HTR-8/SVneo (cell line): ENCODE measurements around the gene TMEM121.
"Not testable (repeated sequence)": the region's sequence is repeated elsewhere in the genome, so short reads cannot be mapped to it uniquely, and the experiment has no call there.

Source experiments
- DNase-seq: peaks from one replicate; pipeline ENCODE4 v3.0.0; 2011; ENCODE audit warnings: low spot score, mixed read lengths; ENCODE audit not compliant: insufficient read length
- FAIRE-seq: peaks from 2 replicates; lab custom pipeline; 2011; peaks lifted over from hg19 to GRCh38; lab: Jason Lieb, UNC

Gene TMEM121

DNA sequence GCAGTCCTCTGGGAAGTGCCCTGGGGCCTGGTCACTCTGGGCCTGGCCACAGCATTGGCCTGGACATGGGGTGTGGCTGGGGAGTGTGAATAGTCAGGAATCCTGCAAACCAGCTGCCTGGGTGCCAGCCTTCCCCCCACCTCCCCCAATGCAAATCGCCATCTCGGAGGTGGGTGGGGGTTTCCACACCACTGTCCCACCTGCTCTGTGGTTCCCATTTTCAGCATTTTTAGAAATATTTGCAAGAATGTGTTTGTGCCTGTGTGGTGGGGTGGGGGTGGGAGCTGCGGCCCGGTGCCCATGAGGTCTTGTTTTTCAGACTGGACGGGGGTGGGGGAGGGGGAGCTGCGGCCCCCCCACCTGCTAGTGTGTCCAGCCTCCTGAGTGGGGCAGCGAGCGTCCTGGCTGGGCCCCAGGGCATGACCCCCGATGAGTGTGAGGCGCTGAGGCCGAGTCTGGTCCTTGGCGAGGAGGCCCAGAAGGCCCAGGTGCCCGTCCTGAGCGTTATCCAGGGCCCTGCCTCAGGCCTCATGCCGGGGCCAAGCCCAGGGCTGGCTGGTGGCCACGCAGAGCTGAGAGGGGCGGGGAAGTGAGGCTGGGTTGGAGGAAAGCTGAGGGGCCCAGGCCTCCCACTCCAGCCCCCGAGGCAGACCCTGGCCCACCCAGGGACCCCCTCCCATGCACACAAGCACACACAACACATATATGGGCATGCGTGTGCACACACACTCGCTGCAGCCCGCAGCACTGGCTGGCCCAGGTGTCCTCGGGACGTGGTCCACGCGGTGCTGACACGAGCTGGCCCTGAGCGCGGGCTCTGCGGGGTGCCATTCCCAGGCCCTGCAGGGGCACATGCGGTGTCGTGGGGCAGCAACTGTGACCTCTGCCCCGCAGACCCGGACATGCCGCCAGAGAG lies 40.1 kb downstream of the TMEM121 start:
- peak; percentile 23 for FAIRE-seq
- not testable (repeated sequence) for DNase-seq

DNA sequence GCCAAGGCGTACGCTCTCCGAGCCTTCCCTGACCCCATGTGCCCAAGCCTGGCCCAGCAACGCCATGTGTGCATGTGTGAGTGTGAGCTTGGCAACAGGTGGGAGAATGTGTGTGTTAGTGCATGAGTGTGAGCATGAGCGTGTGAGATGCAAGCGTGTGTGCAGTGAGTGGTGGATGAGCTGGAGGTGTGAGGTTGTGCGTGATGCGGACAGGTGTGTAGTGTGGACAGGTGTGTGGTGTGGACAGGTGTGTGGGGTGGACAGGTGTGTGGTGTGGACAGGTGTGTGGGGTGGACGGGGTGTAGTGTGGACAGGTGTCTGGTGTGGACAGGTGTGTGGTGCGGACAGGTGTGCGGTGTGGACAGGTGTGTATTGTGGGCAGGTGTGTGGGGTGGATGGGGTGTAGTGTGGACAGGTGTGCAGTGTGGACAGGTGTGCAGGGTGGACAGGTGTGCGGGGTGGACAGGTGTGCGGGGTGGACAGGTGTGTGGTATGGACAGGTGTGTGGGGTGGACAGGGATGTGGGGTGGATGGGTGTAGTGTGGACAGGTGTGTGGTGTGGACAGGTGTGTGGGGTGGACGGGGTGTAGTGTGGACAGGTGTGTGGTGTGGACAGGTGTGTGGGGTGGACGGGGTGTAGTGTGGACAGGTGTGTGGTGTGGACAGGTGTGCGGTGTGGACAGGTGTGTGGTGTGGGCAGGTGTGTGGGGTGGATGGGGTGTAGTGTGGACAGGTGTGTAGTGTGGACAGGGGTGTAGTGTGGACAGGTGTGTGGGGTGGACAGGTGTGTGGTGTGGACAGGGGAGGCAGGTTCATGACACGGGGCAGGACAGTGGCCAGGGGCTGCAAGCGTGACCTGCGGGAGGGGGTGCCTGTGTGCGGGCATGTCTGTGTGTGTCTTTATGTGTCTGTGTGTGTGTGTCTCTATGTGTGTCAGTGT lies 41.1 kb downstream of the TMEM121 start:
- not testable (repeated sequence) for DNase-seq
- FAIRE-seq: peak; percentile 16

DNA sequence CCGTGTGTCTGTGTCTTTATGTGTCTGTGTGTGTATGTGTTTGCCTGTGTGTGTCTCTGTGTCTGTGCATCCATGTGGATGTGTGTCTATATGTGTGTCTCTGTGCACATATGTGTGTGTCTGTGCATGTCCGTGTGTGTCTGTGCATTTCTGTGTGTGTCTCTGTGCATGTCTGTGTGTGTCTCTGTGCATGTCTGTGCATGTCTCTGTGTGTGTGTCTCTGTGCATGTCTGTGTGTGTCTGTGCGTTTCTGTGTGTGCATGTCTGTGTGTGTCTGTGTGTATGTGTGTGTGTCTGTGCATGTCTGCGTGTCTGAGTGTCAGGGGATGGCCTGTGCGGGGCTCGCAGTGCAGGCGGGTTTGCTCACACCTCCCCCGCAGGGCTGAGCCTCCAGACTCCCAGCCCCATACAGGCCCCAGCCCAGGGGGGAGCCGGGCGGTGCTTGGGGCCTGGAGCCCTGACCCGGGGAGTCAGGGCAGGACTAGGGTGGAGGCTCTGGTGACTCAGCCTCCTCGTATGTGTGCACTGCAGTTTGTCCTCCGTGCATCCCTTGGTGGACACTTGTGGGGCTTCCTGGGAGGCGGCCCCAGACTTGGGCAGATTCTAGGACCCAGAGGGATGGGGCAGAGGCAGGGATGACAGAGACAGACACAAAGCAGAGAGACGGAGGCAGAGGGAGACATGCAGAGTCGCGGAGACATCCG lies 41.9 kb downstream of the TMEM121 start:
- peak; percentile 72 for FAIRE-seq
- not testable (repeated sequence) for DNase-seq

DNA sequence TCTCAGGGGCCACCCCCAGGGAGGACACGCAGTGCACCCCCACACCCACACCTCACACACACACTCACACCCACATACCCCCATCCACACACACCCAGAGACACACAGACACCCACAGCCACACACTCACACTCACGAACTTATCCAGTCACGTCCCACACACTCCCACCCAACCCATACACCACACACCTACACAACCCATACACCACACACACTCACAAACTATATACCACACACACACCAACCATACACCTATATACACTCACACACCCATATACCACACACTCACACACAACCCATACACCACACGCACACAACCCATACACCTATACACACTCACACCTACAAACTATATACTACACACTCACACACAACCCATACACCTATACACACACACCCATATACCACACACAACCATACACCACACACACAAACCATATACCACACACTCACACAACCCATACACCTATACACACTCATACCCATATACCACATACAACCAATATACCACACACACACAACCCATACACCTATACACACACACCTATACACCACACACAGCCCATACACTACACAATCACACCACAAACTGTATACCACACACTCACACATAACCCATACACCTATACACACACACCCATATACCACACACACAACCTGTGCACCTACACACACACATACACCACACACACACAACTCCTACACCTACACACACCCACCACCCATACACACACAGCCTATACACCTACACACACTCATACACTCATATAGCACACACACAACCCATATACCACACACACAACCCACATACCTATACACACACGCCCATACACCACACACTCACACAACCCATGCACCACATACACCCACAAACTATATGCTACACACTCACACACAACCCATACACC lies 42.7 kb downstream of the TMEM121 start:
- FAIRE-seq: peak; percentile 82
- no peak for DNase-seq

DNA sequence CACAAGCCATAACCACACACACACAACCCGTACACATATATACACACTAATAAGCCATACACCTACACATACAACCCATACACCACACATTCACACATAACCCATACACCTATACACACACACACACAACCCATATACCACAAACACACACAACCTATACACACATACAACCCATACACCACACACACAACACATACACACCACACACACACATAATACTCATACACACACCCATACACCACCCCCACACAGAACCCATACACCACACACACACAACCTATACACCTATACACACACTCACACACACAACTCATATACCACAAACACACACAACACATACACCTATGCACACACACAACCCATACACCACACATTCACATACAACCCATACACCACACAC lies 44.1 kb downstream of the TMEM121 start:
- FAIRE-seq (no peak), DNase-seq (no peak)

DNA sequence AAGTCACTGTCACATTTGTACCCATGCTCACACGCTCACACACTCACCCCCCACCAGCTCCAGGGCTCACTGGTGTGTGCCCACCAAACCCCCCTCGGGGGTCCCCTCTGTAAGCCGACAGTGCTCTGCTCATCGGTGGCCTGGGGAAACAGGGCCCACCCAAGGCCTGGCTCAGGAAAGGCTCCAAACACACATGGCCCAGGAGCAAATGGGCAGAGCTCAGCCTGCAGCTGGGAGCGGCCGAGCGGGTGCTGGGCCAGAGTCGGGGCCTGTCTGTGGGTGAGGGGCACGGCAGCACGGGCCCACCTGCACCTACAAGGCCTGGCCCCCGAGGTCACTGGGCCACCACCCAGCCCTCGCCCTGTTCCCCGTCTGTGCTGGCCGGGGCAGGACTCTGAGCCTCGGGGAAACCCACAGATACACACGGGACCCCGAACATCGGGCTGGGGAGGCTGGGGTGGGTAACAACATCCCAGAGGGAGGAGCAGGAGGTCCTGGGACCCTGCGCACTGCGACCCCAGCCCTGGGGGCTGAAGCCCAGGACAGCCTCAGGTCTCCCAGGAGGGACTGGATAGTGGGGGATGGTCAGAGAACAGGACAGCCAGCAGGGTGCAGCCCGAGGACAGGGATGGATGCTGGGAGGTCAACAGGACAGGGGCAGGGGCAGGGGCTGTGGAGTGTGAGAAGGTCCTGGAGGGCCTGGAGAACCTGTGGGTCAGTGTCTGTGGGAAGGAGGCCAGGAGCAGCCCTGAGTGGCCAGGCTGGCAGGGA lies 45.0 kb downstream of the TMEM121 start:
- not testable (repeated sequence) for DNase-seq, FAIRE-seq

DNA sequence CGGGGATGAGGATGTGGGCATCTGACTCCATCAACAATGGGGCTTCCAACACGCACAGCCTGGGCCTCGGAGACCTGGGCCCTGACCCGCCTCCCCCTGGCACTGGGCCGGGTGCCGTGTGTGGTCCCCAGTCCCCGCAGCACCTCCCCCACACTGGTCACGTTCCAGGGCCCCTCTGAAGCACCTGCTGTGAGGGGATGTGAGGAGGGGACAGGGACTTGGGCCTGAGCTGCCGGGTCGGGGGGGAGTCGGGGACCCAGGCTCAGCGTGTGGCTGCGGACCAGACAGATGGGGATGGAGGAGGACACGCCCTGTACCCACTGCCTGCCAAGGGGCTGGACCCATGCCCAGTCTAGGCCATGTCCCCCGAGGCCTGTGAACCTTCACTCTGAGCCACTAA lies 45.7 kb downstream of the TMEM121 start:
- FAIRE-seq, DNase-seq: not testable (repeated sequence)

DNA sequence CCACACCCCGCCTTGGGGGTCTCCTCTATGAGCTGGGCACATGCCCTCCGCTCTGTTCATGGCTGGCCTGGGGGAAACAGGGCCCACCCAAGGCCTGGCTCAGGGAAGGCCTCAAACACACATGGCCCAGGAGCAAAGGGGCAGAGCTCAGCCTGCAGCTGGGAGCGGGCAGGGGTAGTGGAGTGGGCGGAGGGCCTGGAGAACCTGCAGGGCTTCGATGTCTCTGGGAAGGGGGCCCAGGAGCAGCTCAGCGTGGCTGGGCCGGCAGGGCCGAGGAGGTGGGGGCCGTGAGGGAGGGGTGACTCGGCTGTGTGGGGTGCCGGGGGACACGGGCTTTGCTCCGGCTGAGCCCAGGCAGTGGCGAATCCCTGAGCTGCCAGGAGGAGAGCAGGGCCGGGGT lies 47.5 kb downstream of the TMEM121 start:
- not testable (repeated sequence) for DNase-seq, FAIRE-seq

DNA sequence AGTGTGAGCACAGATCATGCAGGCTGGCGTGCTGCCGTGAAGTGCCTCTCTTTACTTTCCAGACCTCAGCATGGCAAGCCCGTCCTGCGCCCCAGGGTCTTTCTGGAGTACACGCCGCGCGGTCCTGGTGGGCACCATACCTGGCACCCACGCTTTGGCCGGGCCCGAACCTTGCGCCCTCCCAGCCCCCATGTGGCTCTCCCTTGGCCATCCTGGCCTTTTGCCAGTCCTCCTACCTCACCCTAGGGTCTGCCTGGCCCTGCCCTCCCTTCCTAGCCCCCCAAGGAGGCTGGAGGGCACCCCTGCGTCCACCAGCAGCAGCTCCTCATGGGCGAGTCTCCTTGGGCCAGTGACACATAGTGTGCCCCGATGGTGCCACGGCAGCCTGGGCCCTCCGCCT lies 48.0 kb downstream of the TMEM121 start:
- not testable (repeated sequence) for FAIRE-seq, DNase-seq

DNA sequence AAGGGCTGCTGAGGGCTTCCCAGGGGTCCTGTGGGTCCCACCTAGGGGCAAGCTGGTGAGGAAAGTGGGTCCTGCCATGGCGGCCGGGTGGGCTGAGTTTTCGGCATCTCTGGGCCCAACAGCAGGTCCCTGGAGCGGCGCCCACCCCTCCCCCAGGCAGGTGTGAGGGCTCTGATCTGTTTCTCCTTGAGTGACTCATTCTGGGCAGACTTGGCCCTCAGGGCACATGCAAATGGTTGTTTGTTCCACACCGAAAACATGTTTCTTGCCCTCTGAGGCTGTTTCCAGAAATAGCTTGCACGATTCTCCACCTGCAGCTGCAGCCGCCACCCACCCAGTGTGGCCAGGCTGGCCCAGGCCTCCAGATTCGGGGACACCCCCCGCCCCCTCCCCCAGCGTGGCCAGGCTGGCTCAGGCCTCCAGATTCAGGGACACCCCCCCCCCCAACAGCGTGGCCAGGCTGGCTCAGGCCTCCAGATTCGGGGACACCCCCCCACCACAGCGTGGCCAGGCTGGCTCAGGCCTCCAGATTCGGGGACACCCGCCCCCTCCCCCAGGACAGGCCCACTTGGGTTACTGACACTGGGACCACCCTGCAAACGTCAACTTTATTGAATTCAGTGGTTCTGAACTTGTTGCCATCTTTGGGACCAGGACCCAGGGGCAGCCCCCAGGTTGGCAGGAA lies 48.8 kb downstream of the TMEM121 start:
- DNase-seq, FAIRE-seq: not testable (repeated sequence)

DNA sequence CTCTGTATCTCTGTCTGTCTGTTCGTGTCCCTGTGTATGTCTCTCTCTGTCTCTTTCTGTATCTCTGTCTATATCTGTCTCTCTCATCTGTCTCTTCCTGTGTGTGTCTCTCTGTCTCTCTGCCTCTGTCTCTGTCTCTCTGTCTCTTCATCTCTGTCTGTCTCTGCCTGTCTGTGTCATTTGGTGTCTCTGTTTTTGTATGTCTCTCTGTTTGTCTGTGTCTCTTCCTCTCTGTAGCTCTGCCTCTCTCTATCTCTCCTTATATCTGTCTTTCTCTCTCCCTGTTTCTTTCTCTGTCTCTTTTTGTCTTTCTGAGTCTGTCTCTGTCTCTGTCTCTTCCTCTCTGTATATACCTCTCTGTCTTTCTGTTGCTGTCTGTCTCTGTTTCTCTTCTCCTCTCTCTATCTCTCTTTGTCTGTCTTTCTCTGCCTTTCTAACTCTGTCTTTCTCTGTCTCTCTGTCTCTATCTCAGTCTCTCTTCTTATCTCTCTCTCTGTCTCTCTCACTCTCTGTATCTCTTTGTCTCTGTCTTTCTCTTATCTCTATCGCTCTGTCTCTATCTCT lies 50.2 kb downstream of the TMEM121 start:
- FAIRE-seq (no peak), DNase-seq (no peak)

DNA sequence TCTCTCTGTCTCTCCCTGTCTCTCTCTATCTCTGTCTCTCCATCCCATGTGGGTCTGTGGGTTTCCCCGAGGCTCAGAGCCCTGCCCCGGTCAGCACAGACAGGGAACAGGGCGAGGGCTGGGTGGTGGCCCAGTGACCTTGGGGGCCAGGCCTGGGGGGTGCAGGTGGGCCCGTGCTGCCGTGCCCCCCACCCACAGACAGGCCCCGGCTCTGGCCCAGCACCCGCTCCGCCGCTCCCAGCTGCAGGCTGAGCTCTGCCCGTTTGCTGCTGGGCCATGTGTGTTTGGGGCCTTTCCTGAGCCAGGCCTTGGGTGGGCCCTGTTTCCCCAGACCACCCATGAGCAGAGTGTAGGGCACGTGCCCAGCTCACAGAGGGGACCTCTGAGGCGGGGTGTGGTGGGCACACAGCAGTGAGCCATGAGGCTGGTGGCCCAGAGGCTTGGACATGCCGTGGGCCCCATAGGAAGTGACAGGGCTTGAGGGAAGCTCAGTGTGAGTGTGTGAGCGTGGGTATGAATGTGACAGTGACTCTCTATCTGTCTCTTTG lies 51.0 kb downstream of the TMEM121 start:
- FAIRE-seq (no peak), DNase-seq (no peak)

DNA sequence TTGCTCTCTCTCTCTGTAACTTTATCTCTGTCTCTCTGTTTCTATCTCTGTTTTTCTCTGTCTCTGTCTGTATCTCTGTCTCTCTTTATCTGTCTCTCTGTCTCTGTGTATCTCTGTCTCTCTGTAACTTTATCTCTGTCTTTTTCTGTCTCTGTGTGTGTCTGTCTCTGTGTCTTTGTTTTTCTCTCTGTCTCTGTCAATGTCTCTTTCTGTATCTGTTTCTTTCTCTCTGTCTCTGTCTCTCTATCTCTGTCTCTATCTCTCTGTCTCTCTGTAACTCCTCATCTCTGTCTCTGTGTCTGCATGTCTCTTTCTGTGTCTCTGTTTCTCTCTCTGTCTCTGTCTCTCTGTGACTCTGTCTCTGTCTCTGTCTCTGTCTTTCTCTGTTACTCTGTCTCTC lies 51.7 kb downstream of the TMEM121 start:
- DNase-seq (no peak), FAIRE-seq (no peak)

DNA sequence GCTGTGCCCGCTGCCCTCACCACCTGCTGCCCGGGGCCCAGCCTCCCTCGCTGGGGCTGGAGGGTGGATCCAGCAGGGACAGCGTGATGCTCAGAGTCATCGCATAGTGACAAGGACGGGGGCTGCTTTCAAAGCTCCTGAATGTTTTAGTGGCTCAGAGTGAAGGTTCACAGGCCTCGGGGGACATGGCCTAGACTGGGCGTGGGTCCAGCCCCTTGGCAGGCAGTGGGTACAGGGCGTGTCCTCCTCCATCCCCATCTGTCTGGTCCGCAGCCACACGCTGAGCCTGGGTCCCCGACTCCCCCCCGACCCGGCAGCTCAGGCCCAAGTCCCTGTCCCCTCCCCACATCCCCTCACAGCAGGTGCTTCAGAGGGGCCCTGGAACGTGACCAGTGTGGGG lies 52.8 kb downstream of the TMEM121 start:
- FAIRE-seq: not testable (repeated sequence)

More for the DNA sequence above, 52.8 kb downstream of the TMEM121 start:
- not testable (repeated sequence) for DNase-seq
